Neural cell (in vitro differentiated cells): ENCODE results near the gene PPP3CA. TPM values are rescaled to one million over a fixed set of nuclear protein-coding genes. Genes with fewer than 3 reads are reported as not detected.

ENCODE experiments used
- H2AFZ ChIP-seq: fragments of 200-600, 300-800 bp; sonication (generic), shearing (Covaris generic); 2 replicates; pipeline ENCODE4 v1.6.0; 2014; ENCODE audit warnings: low read depth, mild to moderate bottlenecking, antibody characterized with exemption, low read length, moderate library complexity
- H3F3A ChIP-seq: fragments of 200-600 bp; shearing (Covaris generic); 2 replicates; pipeline ENCODE4 v1.6.1; 2016; ENCODE audit warnings: mild to moderate bottlenecking, moderate library complexity, mixed read lengths, antibody characterized with exemption, low read length; ENCODE audit not compliant: insufficient read depth, poor library complexity, severe bottlenecking
- H3K27ac ChIP-seq: fragments of 200-600, 300-800 bp; sonication (generic), shearing (Covaris generic); 2 replicates; pipeline ENCODE4 v1.5.1; 2014; ENCODE audit warnings: mild to moderate bottlenecking, low read length, moderate library complexity
- H3K27me3 ChIP-seq: fragments of 300-800, 200-600 bp; sonication (generic), shearing (Covaris generic); 2 replicates; pipeline ENCODE4 v1.6.0; 2014; ENCODE audit warnings: mild to moderate bottlenecking, low read depth, low read length, moderate library complexity; ENCODE audit not compliant: insufficient read depth
- H3K36me3 ChIP-seq: fragments of 300-800, 200-600 bp; sonication (generic), shearing (Covaris generic); 2 replicates; pipeline ENCODE4 v1.5.1; 2014; ENCODE audit warnings: mild to moderate bottlenecking, antibody characterized with exemption, low read length, moderate library complexity; ENCODE audit not compliant: insufficient read depth
- H3K4me2 ChIP-seq: fragments of 300-800, 200-600 bp; sonication (generic), shearing (Covaris generic); 2 replicates; pipeline ENCODE4 v1.6.0; 2014; ENCODE audit warnings: mild to moderate bottlenecking, low read length
- H3K4me3 ChIP-seq: fragments of 300-800, 200-600 bp; sonication (generic), shearing (Covaris generic); 2 replicates; pipeline ENCODE4 v1.5.1; 2014; ENCODE audit warnings: mild to moderate bottlenecking, low read length, moderate library complexity
- H3K79me2 ChIP-seq: fragments of 200-600 bp; shearing (Covaris generic); replicated peaks from 2 replicates; pipeline ENCODE4 v1.6.0; 2014; ENCODE audit warnings: mild to moderate bottlenecking, low read length, moderate library complexity; ENCODE audit not compliant: insufficient read depth
- H3K9ac ChIP-seq: fragments of 300-800, 200-600 bp; sonication (generic), shearing (Covaris generic); 2 replicates; pipeline ENCODE4 v1.6.1; 2016; ENCODE audit warnings: mild to moderate bottlenecking, low read length, mixed read lengths
- H3K9me2 ChIP-seq: fragments of 200-600 bp; shearing (Covaris generic); 2 replicates; pipeline ENCODE4 v1.6.1; 2016; ENCODE audit warnings: mild to moderate bottlenecking, low read length, mixed read lengths; ENCODE audit not compliant: insufficient read depth
- H3K9me3 ChIP-seq: fragments of 200-600, 300-800 bp; sonication (generic), shearing (Covaris generic); 2 replicates; pipeline ENCODE4 v1.6.1; 2016; ENCODE audit warnings: mild to moderate bottlenecking, mixed run types, low read length, moderate library complexity, mixed read lengths
- H4K20me1 ChIP-seq: fragments of 200-600 bp; shearing (Covaris generic); 2 replicates; pipeline ENCODE4 v1.6.1; 2016; ENCODE audit warnings: mild to moderate bottlenecking, mixed run types; ENCODE audit not compliant: insufficient read depth
- EP300 ChIP-seq: fragments of 450-650 bp; conservative IDR thresholded peaks from 2 replicates; pipeline ENCODE4 v1.6.1; 2014; ENCODE audit warnings: antibody characterized with exemption, mild to moderate bottlenecking, moderate library complexity; ENCODE audit not compliant: poor library complexity, severe bottlenecking
- EZH2 ChIP-seq: fragments of 200-600, 300-800 bp; shearing (Covaris generic), sonication (generic); IDR thresholded peaks from 2 replicates; pipeline ENCODE4 v1.6.1; 2014; ENCODE audit warnings: antibody characterized with exemption, low read length, borderline replicate concordance, mild to moderate bottlenecking; ENCODE audit not compliant: insufficient read depth, poor library complexity, severe bottlenecking
- MXI1 ChIP-seq: fragments of 450-650 bp; conservative IDR thresholded peaks from 2 replicates; pipeline ENCODE4 v1.6.1; 2014; ENCODE audit warnings: antibody characterized with exemption, mild to moderate bottlenecking; ENCODE audit not compliant: poor library complexity, severe bottlenecking
- POLR2AphosphoS5 ChIP-seq: IDR thresholded peaks from 2 replicates; pipeline ENCODE4 v1.6.1; 2012
- RAD21 ChIP-seq: fragments of 450-650 bp; conservative IDR thresholded peaks from 2 replicates; pipeline ENCODE4 v1.6.1; 2014; ENCODE audit warnings: antibody characterized with exemption, mild to moderate bottlenecking, moderate library complexity
- SMC3 ChIP-seq: fragments of 450-650 bp; conservative IDR thresholded peaks from 2 replicates; pipeline ENCODE4 v1.6.1; 2014; ENCODE audit warnings: antibody characterized with exemption, mild to moderate bottlenecking, moderate library complexity; ENCODE audit not compliant: poor library complexity
- TAF1 ChIP-seq: IDR thresholded peaks from 2 replicates; pipeline ENCODE4 v1.6.1; 2012; ENCODE audit warnings: low read depth
- polyA plus RNA-seq: library from polyadenylated mRNA; depleted of rRNA; stranded (reverse); fragments of >200 nt; gene quantifications from 2 replicates; pipeline ENCODE4 v1.2.3, GENCODE V29; 2014
- TF ChIP-seq, protein P1 (sequence below): fragments of 450-650 bp; IDR thresholded peaks from 2 replicates; pipeline ENCODE4 v1.5.1; 2014; ENCODE audit warnings: antibody characterized with exemption, mild to moderate bottlenecking, moderate library complexity; ENCODE audit not compliant: poor library complexity, severe bottlenecking
- TF ChIP-seq, protein P2 (sequence below): IDR thresholded peaks from 2 replicates; pipeline ENCODE4 v1.6.1; 2012; ENCODE audit warnings: borderline replicate concordance

PPP3CA gene
- polyA plus RNA-seq, 1 donor from 2014 or later, result 78.2 TPM

DNA sequence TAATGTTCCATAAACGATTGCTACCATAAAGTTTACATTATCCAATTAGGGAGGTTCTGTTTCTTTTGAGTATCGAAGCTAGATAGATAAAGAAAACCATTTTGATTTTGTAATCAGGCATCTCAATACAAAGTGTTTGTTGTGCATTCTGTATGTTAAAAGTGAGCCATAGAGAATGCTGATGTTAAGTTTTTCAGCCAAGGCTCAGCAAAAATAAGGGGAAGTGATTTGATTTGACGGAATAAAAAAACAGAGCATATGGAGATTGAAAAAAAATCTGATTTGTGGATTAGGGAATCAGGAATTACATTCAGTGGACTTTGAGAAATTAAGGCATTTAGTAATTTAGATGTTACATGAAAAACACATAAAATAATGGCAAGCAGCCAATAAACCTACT lies 314.8 kb downstream of the PPP3CA start:
- Histone ChIP-seq H2AFZ (no peak overlapping the region), H3K9ac (no peak overlapping the region), H4K20me1 (no peaks in the 10 kb centered on the region), H3K9me3 (no peaks in the 10 kb centered on the region), H3K4me2 (no peak overlapping the region), H3K27me3 (no peaks in the 10 kb centered on the region), H3F3A (no peaks in the 10 kb centered on the region), H3K9me2 (no peaks in the 10 kb centered on the region), H3K4me3 (no peak overlapping the region), H3K79me2 (no peaks in the 10 kb centered on the region), H3K36me3 (no peaks in the 10 kb centered on the region), H3K27ac (no peak overlapping the region)
- TF ChIP-seq POLR2AphosphoS5 (no peak), MXI1 (no peak), RAD21 (no peak), EP300 (no peak), SMC3 (no peak), TAF1 (no peak), EZH2 (no peak)
- TF ChIP-seq, protein P1, sequence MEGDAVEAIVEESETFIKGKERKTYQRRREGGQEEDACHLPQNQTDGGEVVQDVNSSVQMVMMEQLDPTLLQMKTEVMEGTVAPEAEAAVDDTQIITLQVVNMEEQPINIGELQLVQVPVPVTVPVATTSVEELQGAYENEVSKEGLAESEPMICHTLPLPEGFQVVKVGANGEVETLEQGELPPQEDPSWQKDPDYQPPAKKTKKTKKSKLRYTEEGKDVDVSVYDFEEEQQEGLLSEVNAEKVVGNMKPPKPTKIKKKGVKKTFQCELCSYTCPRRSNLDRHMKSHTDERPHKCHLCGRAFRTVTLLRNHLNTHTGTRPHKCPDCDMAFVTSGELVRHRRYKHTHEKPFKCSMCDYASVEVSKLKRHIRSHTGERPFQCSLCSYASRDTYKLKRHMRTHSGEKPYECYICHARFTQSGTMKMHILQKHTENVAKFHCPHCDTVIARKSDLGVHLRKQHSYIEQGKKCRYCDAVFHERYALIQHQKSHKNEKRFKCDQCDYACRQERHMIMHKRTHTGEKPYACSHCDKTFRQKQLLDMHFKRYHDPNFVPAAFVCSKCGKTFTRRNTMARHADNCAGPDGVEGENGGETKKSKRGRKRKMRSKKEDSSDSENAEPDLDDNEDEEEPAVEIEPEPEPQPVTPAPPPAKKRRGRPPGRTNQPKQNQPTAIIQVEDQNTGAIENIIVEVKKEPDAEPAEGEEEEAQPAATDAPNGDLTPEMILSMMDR, result no peak
- TF ChIP-seq, protein P2, sequence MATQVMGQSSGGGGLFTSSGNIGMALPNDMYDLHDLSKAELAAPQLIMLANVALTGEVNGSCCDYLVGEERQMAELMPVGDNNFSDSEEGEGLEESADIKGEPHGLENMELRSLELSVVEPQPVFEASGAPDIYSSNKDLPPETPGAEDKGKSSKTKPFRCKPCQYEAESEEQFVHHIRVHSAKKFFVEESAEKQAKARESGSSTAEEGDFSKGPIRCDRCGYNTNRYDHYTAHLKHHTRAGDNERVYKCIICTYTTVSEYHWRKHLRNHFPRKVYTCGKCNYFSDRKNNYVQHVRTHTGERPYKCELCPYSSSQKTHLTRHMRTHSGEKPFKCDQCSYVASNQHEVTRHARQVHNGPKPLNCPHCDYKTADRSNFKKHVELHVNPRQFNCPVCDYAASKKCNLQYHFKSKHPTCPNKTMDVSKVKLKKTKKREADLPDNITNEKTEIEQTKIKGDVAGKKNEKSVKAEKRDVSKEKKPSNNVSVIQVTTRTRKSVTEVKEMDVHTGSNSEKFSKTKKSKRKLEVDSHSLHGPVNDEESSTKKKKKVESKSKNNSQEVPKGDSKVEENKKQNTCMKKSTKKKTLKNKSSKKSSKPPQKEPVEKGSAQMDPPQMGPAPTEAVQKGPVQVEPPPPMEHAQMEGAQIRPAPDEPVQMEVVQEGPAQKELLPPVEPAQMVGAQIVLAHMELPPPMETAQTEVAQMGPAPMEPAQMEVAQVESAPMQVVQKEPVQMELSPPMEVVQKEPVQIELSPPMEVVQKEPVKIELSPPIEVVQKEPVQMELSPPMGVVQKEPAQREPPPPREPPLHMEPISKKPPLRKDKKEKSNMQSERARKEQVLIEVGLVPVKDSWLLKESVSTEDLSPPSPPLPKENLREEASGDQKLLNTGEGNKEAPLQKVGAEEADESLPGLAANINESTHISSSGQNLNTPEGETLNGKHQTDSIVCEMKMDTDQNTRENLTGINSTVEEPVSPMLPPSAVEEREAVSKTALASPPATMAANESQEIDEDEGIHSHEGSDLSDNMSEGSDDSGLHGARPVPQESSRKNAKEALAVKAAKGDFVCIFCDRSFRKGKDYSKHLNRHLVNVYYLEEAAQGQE, result no peak

DNA sequence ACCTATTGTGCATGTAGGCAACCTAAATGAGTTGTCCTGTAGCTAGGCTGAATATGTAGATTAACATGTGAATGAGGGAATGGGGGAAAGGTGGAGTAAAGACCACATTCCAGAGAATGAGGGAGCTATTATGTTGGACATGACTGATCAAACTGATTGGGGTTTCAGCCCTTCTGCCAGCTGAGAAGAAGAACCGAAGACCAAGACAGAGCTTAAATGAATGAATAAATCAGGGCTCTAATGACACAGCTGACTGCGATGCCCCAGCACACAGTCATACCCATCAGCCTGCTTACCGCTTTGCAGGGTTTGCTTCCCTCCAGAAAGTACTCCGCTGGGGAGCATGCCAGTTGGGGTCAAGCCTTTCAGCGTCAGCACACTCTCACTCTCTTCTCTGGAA lies 315.4 kb downstream of the PPP3CA start:
- no peaks in the 10 kb centered on the region for H3F3A ChIP-seq
- no peaks in the 10 kb centered on the region for H4K20me1 ChIP-seq
- H3K9me3 ChIP-seq, result no peaks in the 10 kb centered on the region
- H3K9ac ChIP-seq, result no peak overlapping the region
- no peak overlapping the region for H3K4me3 ChIP-seq
- H3K27ac ChIP-seq, result no peak overlapping the region
- TF ChIP-seq SMC3 (no peak), POLR2AphosphoS5 (no peak), RAD21 (no peak)
- H3K4me2 ChIP-seq, result no peak overlapping the region
- no peak overlapping the region for H2AFZ ChIP-seq
- H3K27me3 ChIP-seq, result no peaks in the 10 kb centered on the region
- no peaks in the 10 kb centered on the region for H3K79me2 ChIP-seq
- H3K9me2 ChIP-seq, result no peaks in the 10 kb centered on the region
- H3K36me3 ChIP-seq, result no peaks in the 10 kb centered on the region

DNA sequence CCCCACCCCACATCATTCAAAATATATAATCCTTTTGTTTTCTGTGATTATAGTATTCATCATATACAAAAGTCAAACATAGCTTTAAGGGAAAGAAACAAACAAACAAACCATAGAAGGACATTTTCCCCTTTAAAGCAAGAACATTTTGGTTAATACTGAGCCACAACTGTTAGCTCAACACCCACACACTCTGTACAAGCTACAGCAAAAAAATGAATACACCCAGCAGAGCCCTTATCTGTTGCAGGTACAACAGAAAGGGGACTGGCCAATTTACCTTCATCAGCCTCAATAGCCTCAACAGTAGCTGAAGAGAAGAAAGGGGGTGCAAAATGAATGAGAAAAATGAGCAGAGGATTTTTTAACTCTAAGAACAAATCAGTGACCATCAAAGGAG lies 318.4 kb downstream of the PPP3CA start:
- no peak overlapping the region for H3K9ac ChIP-seq
- TF ChIP-seq, protein P2, result no peak
- no peak for TF ChIP-seq EP300
- TF ChIP-seq SMC3, result no peak
- no peak for TF ChIP-seq RAD21
- no peak for TF ChIP-seq TAF1
- no peak for TF ChIP-seq EZH2
- no peak for TF ChIP-seq POLR2AphosphoS5
- TF ChIP-seq, protein P1, result no peak
- no peak for TF ChIP-seq MXI1
- no peaks in the 10 kb centered on the region for H4K20me1 ChIP-seq
- H2AFZ ChIP-seq, result no peak overlapping the region
- H3F3A ChIP-seq, result no peaks in the 10 kb centered on the region
- no peak overlapping the region for H3K4me2 ChIP-seq
- no peaks in the 10 kb centered on the region for H3K9me2 ChIP-seq
- no peaks in the 10 kb centered on the region for H3K36me3 ChIP-seq
- H3K9me3 ChIP-seq, result no peaks in the 10 kb centered on the region
- H3K4me3 ChIP-seq, result no peak overlapping the region
- H3K27me3 ChIP-seq, result no peaks in the 10 kb centered on the region
- no peak overlapping the region for H3K27ac ChIP-seq
- no peaks in the 10 kb centered on the region for H3K79me2 ChIP-seq
